HEK293 (cell line): ENCODE data around the gene ARHGAP42.

Source experiments
- CTCF ChIA-PET: fragments of 350-600 bp; formaldehyde crosslinking; extraction: SDS; loops from one replicate; lab custom pipeline; 2021; ENCODE audit warnings: antibody characterized with exemption; lab: Yijun Ruan, JAX
- POLR2A ChIA-PET: fragments of 300-600 bp; formaldehyde crosslinking; extraction: SDS; loops from one replicate; lab custom pipeline; 2020; ENCODE audit warnings: antibody characterized with exemption, inconsistent platforms; lab: Yijun Ruan, JAX
- H3K27ac ChIP-seq: fragments of 200-500 bp; sonication (Bioruptor generic); 2 replicates; pipeline ENCODE4 v1.5.1; 2014; ENCODE audit warnings: low read depth, low read length, control low read depth, inconsistent platforms; ENCODE audit errors: extremely low read depth
- H3K36me3 ChIP-seq, 2 experiments: fragments of 200-500 bp in 1 of 2; sonication (Bioruptor generic) in 1 of 2; 1 replicate in 1 of 2; 2 replicates in 1 of 2; pipeline ENCODE4 v1.5.1; 2014 to 2017; ENCODE audit warnings: inconsistent platforms in 2 of 2, low read length in 2 of 2; ENCODE audit not compliant: control insufficient read depth in 2 of 2, insufficient read depth in 1 of 2
- H3K4me1 ChIP-seq: fragments of 200-500 bp; sonication (Bioruptor generic); 2 replicates; pipeline ENCODE4 v1.5.1; 2014; ENCODE audit warnings: mild to moderate bottlenecking, low read length, inconsistent platforms; ENCODE audit not compliant: control insufficient read depth, insufficient read depth
- H3K4me3 ChIP-seq: 2 replicates; pipeline ENCODE4 v1.5.1; 2011; ENCODE audit warnings: low read depth, mild to moderate bottlenecking, control low read depth, low read length, moderate library complexity
- H3K9me3 ChIP-seq: fragments of 200-500 bp; sonication (Bioruptor generic); 2 replicates; pipeline ENCODE4 v1.5.1; 2014; ENCODE audit warnings: low read depth, low read length, inconsistent platforms; ENCODE audit not compliant: control insufficient read depth, insufficient read depth
- AEBP2 ChIP-seq: fragments of 450-650 bp; formaldehyde crosslinking; IDR thresholded peaks from 2 replicates; pipeline ENCODE4 v1.5.1; 2016; ENCODE audit warnings: missing biosample characterization, missing genetic modification characterization, borderline replicate concordance
- BCL11A ChIP-seq: fragments of 450-650 bp; formaldehyde crosslinking; IDR thresholded peaks from 2 replicates; pipeline ENCODE4 v1.5.1; 2016; ENCODE audit warnings: low read depth, missing biosample characterization, missing genetic modification characterization
- HOXC10 ChIP-seq: sonication (generic); formaldehyde crosslinking; IDR thresholded peaks from 2 replicates; pipeline ENCODE4 v1.8.1; 2023; ENCODE audit warnings: mild to moderate bottlenecking, missing genetic modification reagents
- SCRT2 ChIP-seq: fragments of 450-650 bp; formaldehyde crosslinking; IDR thresholded peaks from 2 replicates; pipeline ENCODE4 v1.5.1; 2016; ENCODE audit warnings: missing biosample characterization, missing genetic modification characterization
- ZBTB6 ChIP-seq: fragments of 450-650 bp; formaldehyde crosslinking; IDR thresholded peaks from 2 replicates; pipeline ENCODE4 v1.5.1; 2017; ENCODE audit warnings: missing biosample characterization, missing genetic modification characterization
- ZFHX2 ChIP-seq: fragments of 450-650 bp; formaldehyde crosslinking; conservative IDR thresholded peaks from 2 replicates; pipeline ENCODE4 v1.5.1; 2016; ENCODE audit warnings: missing biosample characterization, missing genetic modification characterization
- ZFP3 ChIP-seq: fragments of 450-650 bp; formaldehyde crosslinking; IDR thresholded peaks from 2 replicates; pipeline ENCODE4 v1.5.1; 2016; ENCODE audit warnings: low read depth, missing biosample characterization, missing genetic modification characterization
- ZNF214 ChIP-seq: fragments of 450-650 bp; formaldehyde crosslinking; IDR thresholded peaks from 2 replicates; pipeline ENCODE4 v1.5.1; 2017; ENCODE audit warnings: missing biosample characterization, mild to moderate bottlenecking, missing genetic modification characterization, borderline replicate concordance
- ZNF266 ChIP-seq: fragments of 450-650 bp; formaldehyde crosslinking; IDR thresholded peaks from 2 replicates; pipeline ENCODE4 v1.5.1; 2016; ENCODE audit warnings: missing biosample characterization, missing genetic modification characterization, low read depth
- ZNF280C ChIP-seq: fragments of 450-650 bp; formaldehyde crosslinking; IDR thresholded peaks from 2 replicates; pipeline ENCODE4 v1.5.1; 2016; ENCODE audit warnings: missing biosample characterization, missing genetic modification characterization
- ZNF398 ChIP-seq: fragments of 450-650 bp; formaldehyde crosslinking; IDR thresholded peaks from 2 replicates; pipeline ENCODE4 v1.5.1; 2017; ENCODE audit warnings: missing biosample characterization, missing genetic modification characterization
- ZNF449 ChIP-seq: fragments of 450-650 bp; formaldehyde crosslinking; IDR thresholded peaks from 2 replicates; pipeline ENCODE4 v1.5.1; 2017; ENCODE audit warnings: missing biosample characterization, mild to moderate bottlenecking, missing genetic modification characterization, moderate library complexity
- ZNF501 ChIP-seq: fragments of 450-650 bp; formaldehyde crosslinking; IDR thresholded peaks from 2 replicates; pipeline ENCODE4 v1.5.1; 2016; ENCODE audit warnings: missing biosample characterization, missing genetic modification characterization
- ZNF529 ChIP-seq: fragments of 450-650 bp; formaldehyde crosslinking; IDR thresholded peaks from 2 replicates; pipeline ENCODE4 v1.5.1; 2017; ENCODE audit warnings: missing genetic modification characterization, missing biosample characterization; ENCODE audit not compliant: insufficient replicate concordance
- ZNF571 ChIP-seq: fragments of 450-650 bp; formaldehyde crosslinking; IDR thresholded peaks from 2 replicates; pipeline ENCODE4 v1.5.0; 2017; ENCODE audit warnings: missing biosample characterization, missing genetic modification characterization
- ZNF580 ChIP-seq: fragments of 450-650 bp; formaldehyde crosslinking; IDR thresholded peaks from 2 replicates; pipeline ENCODE4 v1.5.1; 2016; ENCODE audit warnings: missing biosample characterization, missing genetic modification characterization
- ZNF645 ChIP-seq: fragments of 450-650 bp; formaldehyde crosslinking; IDR thresholded peaks from 2 replicates; pipeline ENCODE4; 2016; ENCODE audit warnings: missing biosample characterization, missing genetic modification characterization
- ZNF747 ChIP-seq: fragments of 450-650 bp; formaldehyde crosslinking; IDR thresholded peaks from 2 replicates; pipeline ENCODE4 v1.5.1; 2016; ENCODE audit warnings: missing biosample characterization, missing genetic modification characterization
- ZSCAN30 ChIP-seq: fragments of 450-650 bp; IDR thresholded peaks from 2 replicates; pipeline ENCODE4 v1.5.1; 2018; ENCODE audit warnings: missing biosample characterization, mild to moderate bottlenecking, missing genetic modification characterization, moderate library complexity

The ARHGAP42 gene

GRCh38 chr11:100712583-100712982, 25.5 kb downstream of the ARHGAP42 start:
- no peaks in the 10 kb centered on the region for H3K4me1 ChIP-seq
- TF ChIP-seq ZNF571 (tag by site-specific recombination) (no peak), HOXC10 (CRISPR knock-in tag) (no peak), ZNF449 (tag by site-specific recombination) (no peak), ZNF398 (tag by site-specific recombination) (no peak), ZBTB6 (tag by site-specific recombination) (no peak), ZNF214 (tag by site-specific recombination) (no peak), ZNF280C (tag by site-specific recombination) (no peak), BCL11A (tag by site-specific recombination) (no peak), ZNF747 (no peak), ZNF529 (tag by site-specific recombination) (no peak), SCRT2 (tag by site-specific recombination) (no peak), ZNF501 (tag by site-specific recombination) (no peak), ZFHX2 (no peak), ZNF645 (tag by site-specific recombination) (no peak), ZSCAN30 (tag by site-specific recombination) (no peak), ZNF580 (tag by site-specific recombination) (no peak), ZFP3 (tag by site-specific recombination) (no peak), ZNF266 (tag by site-specific recombination) (no peak), AEBP2 (no peak)
- no peak overlapping the region for H3K27ac ChIP-seq
- POLR2A ChIA-PET = no interaction called here
- no peak overlapping the region for H3K4me3 ChIP-seq
- no peaks in the 10 kb centered on the region for H3K9me3 ChIP-seq
- CTCF ChIA-PET = no interaction called here
- no peaks in the 10 kb centered on the region for H3K36me3 ChIP-seq
